PFSK-1 (cell line): ENCODE results near the gene CHD5.

Experiments
- POLR2AphosphoS5 ChIP-seq: IDR thresholded peaks from 2 replicates; pipeline ENCODE4 v1.6.1; 2012; ENCODE audit warnings: low read depth, mild to moderate bottlenecking, control low read depth, low read length, moderate library complexity
- TF ChIP-seq, protein P1 (sequence below), 2 experiments: IDR thresholded peaks; 2 replicates each; pipeline versions ENCODE4 v1.6.1 to v1.8.0; 2011 to 2012; ENCODE audit warnings: low read depth in 2 of 2, low read length in 2 of 2, control low read depth in 1 of 2, inconsistent platforms in 1 of 2, mild to moderate bottlenecking in 1 of 2, moderate library complexity in 1 of 2; ENCODE audit not compliant: insufficient read depth in 1 of 2

DNA sequence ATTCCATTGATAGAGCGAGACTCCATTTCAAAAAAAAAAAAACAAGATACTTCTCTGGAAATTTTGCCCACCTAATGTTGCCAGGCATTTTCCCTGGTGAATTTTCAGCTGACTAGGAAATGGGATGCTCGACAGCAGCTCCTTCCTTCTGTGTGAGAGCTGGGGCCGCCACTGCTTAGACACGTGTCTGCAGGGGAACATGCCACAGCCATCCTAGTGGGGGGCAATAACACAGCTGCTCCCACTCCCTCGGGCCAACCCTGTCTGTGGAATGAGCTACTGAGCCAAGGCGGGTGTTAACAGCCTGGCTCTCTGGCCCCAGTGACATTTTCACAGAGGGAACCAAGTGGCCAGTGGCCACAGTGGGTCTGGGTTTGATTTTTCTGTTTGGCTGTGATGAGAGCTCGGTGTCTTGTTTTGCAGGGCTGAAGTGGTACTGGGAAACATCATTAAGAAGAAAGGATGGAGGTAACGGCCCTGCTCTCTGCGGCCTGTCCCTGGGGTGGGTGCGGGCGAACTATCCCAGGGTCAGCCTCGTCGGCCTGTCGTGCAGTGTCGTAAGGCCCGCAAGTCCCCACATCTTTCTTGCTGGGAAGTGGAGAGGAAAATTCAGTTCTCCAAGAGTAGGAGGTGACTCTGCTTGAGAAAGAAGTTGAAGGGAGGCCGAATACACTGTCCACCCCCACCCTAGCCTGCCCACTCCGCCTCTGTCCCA is 95.2 kb downstream of the CHD5 start:
- TF ChIP-seq, protein P1, sequence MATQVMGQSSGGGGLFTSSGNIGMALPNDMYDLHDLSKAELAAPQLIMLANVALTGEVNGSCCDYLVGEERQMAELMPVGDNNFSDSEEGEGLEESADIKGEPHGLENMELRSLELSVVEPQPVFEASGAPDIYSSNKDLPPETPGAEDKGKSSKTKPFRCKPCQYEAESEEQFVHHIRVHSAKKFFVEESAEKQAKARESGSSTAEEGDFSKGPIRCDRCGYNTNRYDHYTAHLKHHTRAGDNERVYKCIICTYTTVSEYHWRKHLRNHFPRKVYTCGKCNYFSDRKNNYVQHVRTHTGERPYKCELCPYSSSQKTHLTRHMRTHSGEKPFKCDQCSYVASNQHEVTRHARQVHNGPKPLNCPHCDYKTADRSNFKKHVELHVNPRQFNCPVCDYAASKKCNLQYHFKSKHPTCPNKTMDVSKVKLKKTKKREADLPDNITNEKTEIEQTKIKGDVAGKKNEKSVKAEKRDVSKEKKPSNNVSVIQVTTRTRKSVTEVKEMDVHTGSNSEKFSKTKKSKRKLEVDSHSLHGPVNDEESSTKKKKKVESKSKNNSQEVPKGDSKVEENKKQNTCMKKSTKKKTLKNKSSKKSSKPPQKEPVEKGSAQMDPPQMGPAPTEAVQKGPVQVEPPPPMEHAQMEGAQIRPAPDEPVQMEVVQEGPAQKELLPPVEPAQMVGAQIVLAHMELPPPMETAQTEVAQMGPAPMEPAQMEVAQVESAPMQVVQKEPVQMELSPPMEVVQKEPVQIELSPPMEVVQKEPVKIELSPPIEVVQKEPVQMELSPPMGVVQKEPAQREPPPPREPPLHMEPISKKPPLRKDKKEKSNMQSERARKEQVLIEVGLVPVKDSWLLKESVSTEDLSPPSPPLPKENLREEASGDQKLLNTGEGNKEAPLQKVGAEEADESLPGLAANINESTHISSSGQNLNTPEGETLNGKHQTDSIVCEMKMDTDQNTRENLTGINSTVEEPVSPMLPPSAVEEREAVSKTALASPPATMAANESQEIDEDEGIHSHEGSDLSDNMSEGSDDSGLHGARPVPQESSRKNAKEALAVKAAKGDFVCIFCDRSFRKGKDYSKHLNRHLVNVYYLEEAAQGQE (IDR thresholded peaks at IDR 0.05; ENCODE audit: insufficient read depth in 1 of 2, low read depth in 2 of 2, low read length in 2 of 2), result no peak
- no peak for TF ChIP-seq POLR2AphosphoS5
